ENCODE data around the gene AHCY. TPM values are rescaled to one million over a fixed set of nuclear protein-coding genes. Genes with fewer than 3 reads are reported as not detected.
"Not testable (repeated sequence)": the region's sequence is repeated elsewhere in the genome, so short reads cannot be mapped to it uniquely, and the experiment has no call there.

AHCY gene
- total RNA-seq, 1 donor: 88.3 TPM

DNA sequence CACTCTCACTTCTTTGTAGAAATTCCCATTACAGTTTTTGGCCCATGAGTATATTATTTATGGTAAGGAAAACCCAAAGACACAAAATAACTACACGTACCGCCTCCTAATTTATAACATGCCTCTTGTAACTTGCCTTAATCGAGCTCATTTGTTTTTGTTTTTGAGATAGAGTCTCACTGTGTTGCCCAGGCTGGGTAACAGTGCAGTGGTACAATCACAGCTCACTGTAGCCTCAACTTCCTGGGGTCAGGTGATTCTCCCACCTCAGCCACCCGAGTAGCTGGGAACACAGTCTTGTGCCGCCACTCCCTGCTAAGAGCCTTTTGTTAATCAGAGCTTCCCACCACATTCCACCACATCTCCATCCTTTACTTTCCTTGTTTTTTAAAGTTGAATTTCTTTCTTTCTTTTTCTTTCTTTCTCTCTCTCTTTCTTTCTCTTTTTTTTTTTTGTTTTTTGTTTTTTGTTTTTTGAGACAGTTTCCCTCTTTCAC, 46.5 kb downstream of the AHCY start:
- H3K4me3 ChIP-seq (ENCODE audit: low read depth, low read length): no peak overlapping the region
- TF ChIP-seq, protein P1, sequence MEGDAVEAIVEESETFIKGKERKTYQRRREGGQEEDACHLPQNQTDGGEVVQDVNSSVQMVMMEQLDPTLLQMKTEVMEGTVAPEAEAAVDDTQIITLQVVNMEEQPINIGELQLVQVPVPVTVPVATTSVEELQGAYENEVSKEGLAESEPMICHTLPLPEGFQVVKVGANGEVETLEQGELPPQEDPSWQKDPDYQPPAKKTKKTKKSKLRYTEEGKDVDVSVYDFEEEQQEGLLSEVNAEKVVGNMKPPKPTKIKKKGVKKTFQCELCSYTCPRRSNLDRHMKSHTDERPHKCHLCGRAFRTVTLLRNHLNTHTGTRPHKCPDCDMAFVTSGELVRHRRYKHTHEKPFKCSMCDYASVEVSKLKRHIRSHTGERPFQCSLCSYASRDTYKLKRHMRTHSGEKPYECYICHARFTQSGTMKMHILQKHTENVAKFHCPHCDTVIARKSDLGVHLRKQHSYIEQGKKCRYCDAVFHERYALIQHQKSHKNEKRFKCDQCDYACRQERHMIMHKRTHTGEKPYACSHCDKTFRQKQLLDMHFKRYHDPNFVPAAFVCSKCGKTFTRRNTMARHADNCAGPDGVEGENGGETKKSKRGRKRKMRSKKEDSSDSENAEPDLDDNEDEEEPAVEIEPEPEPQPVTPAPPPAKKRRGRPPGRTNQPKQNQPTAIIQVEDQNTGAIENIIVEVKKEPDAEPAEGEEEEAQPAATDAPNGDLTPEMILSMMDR (IDR thresholded peaks at IDR 0.05; ENCODE audit: insufficient read depth, low read length): no peak
- DNase-seq (ENCODE audit: low read depth): no peak

DNA sequence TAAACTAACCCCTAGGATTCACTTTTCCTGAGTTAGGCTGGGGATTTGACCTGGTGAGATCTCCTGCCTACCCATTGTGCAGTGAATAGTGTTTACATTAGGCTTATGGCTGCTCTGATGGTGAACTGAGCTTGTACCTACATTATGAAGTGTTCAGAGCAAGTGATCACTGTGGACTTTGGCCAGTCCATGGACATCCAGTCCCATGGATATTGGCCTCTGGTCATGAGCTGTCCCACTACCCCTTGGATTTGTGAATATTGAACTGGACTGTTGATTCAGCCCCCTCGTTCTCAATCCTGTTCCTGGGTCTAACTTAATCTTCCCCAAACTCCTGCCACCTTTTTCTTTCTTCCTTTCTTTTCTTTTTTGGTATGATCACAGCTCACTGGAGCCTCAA, 48.2 kb downstream of the AHCY start:
- TF ChIP-seq, protein P1 (IDR thresholded peaks at IDR 0.05; ENCODE audit: insufficient read depth, low read length): no peak
- DNase-seq (ENCODE audit: low read depth): no peak
- no peak overlapping the region for H3K4me3 ChIP-seq (ENCODE audit: low read depth, low read length)

DNA sequence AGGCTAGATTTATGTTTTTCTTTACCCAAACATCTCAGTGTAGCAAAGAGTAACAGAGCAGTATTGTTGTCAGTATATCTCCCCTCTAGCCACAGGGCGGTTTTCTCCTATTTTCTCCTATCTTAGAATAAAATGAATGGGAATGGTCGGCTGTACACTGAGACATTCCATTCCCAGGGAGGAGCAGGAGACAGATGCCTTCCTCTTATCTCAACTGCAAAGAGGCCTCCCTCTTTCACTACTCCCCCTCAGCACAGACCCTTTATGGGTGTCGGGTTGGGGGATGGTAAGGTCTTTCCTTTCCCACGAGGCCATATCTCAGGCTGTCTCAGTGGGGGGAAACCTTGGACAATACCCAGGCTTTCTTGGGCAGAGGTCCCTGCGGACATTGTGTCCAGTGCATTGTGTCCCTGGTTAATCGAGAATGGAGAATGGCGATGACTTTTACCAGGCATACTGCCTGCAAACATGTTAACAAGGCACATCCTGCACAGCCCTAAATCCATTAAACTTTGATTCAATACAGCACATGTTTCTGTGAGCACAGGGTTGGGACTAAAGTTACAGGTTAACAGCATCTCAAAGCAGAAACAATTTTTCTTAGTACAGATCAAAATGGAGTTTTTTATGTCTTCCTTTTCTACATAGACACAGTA, 50.6 kb downstream of the AHCY start:
- H3K4me3 ChIP-seq (ENCODE audit: low read depth, low read length); DNase-seq (ENCODE audit: low read depth): not testable (repeated sequence)

DNA sequence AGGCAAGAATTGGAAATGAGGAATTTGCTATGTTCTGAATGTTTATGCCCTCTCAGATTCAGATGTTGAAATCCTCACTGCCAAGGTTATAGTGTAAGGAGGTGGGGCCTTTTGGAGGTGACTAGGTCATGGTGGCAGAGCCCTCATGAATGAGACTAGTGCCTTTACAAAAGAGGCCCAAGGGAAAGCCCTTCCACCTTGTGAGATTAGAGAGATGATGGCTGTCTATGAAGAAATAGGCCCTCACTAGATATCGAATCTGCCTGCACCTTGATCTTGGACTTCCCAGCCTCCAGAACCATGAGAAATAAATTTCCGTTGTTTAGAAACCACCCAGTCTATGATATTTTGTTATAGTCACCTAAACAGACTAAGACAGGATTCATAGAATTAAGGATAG, 51.5 kb downstream of the AHCY start:
- DNase-seq (ENCODE audit: low read depth): no peak
- no peak overlapping the region for H3K4me3 ChIP-seq (ENCODE audit: low read depth, low read length)
- TF ChIP-seq, protein P1 (IDR thresholded peaks at IDR 0.05; ENCODE audit: insufficient read depth, low read length): no peak

DNA sequence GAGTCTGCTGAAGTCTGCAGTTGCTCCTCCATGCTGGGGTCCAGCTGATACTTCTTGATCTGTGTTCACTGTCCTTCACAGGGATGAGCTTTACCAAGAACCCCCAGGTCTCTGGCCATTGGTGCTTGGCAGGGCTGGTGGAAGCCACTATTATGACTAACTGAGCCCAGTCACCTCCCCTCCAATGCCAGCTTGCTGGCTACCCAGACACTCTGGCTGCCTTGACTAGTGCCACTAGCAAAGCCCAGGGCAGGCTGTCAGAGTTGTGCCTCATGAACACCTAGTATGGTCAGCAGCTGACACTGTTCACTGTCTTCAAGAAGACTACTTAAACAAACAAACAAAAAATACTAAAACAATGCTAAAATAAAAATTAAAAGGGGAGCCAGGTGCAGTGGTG, 53.1 kb downstream of the AHCY start:
- no peak for DNase-seq (ENCODE audit: low read depth)
- TF ChIP-seq, protein P1 (IDR thresholded peaks at IDR 0.05; ENCODE audit: insufficient read depth, low read length): no peak

DNA sequence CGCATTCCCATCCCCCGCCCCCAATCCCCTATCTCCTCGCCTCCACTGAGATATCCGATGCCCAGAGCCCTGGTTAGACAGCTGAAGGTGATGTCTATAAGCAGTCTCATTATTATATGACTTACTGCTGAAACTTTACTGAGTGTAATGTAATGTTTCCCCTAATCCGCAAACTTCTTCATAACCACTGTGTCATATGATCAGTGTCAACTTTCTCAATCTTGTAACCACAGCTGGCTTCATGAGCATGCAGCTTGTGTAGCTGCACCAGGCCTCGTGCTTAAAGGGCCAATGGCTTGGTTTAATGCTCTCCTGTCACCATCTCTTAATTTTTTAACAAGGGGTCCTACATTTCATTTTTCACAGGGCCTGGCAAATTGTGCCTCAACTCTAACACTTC, 53.9 kb downstream of the AHCY start:
- TF ChIP-seq, protein P1 (IDR thresholded peaks at IDR 0.05; ENCODE audit: insufficient read depth, low read length): no peak
- H3K4me3 ChIP-seq (ENCODE audit: low read depth, low read length): no peak overlapping the region
- no peak for DNase-seq (ENCODE audit: low read depth)

More for the DNA sequence above, 53.1 kb downstream of the AHCY start:
- no peak overlapping the region for H3K4me3 ChIP-seq (ENCODE audit: low read depth, low read length)

DNA sequence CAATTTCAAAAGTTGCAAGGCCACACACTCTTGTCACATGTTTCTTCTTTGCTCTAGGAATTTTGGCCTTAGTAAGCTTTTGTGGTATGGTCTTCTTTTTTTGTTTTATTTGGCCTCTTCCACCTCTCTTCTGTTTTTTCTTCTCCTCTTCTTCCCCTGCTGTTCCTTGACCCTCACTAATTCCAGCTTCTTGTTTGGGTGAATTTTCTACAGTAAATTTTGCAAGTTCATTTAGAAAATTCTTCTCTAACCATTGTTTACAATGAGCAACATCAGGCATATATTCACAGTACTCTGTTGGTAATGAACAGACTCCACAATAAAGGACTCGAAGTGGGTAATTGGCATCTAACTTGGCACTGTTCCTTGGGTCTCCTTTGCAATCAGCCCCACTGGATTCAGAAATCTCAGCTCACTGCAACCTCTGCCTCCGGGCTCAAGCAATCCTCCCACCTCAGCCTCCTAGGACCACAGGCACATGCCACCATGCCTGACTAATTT, 57.0 kb downstream of the AHCY start:
- no peak overlapping the region for H3K4me3 ChIP-seq (ENCODE audit: low read depth, low read length)
- TF ChIP-seq, protein P1 (IDR thresholded peaks at IDR 0.05; ENCODE audit: insufficient read depth, low read length): no peak
- DNase-seq (ENCODE audit: low read depth): no peak
